ENCODE results near the gene CHN2. TPM values are rescaled to one million over a fixed set of nuclear protein-coding genes. Genes with fewer than 3 reads are reported as not detected.
"Not testable (repeated sequence)": the region's sequence is repeated elsewhere in the genome, so short reads cannot be mapped to it uniquely, and the experiment has no call there.

CHN2 gene
- total RNA-seq, 4 donors from 2014 or later, result 8.0 to 9.8 (median 8.9) TPM

GRCh38 chr7:29202651-29203069, 8.1 kb downstream of the CHN2 start:
- H3K36me3 ChIP-seq, result no peaks in the 10 kb centered on the region
- no peaks in the 10 kb centered on the region for H3K4me1 ChIP-seq
- no peak overlapping the region for H3K4me3 ChIP-seq
- DNase-seq (ENCODE audit: extremely low spot score), result no peak
- H3K9me3 ChIP-seq, result no peaks in the 10 kb centered on the region
- 80% methylated on average over 5 of the region's 5 CpGs for WGBS
- TF ChIP-seq POLR2AphosphoS5 (IDR thresholded peaks at IDR 0.05), result no peak
- peaks cover 0 to 5% (median 0%) of the 10 kb centered on the region in 4 donors for H3K27me3 ChIP-seq
- intact Hi-C loops (cut with DNase I), result no loop called here
- no peak overlapping the region for H3K27ac ChIP-seq (replicated peaks in 1 of 4)

- Histone ChIP-seq H3K9me3 (no peaks in the 10 kb centered on the region), H3K36me3 (no peaks in the 10 kb centered on the region), H3K27ac (replicated peaks in 1 of 4) (no peak overlapping the region), H3K4me1 (no peaks in the 10 kb centered on the region), H3K27me3 (no peaks in the 10 kb centered on the region), H3K4me3 (no peak overlapping the region)
- no peak for TF ChIP-seq POLR2A (IDR thresholded peaks at IDR 0.05; ENCODE audit: low read depth)
- TF ChIP-seq POLR2AphosphoS5 (IDR thresholded peaks at IDR 0.05), result no peak
- no peak for TF ChIP-seq CTCF (IDR thresholded peaks at IDR 0.05)
- TF ChIP-seq EP300 (IDR thresholded peaks at IDR 0.05), result no peak
- 87% methylated on average over 6 of the region's 6 CpGs for WGBS
- DNase-seq (ENCODE audit: extremely low spot score), result no peak
- intact Hi-C loops (cut with DNase I), result no loop called here
These were observed 10.1 kb downstream of the CHN2 start for GRCh38 chr7:29204491-29205272.

- intact Hi-C loops (cut with DNase I), result no loop called here
These were observed 12.7 kb downstream of the CHN2 start for GRCh38 chr7:29207162-29207801.

GRCh38 chr7:29208410-29209250, 14.1 kb downstream of the CHN2 start:
- 88% methylated on average over 12 of the region's 12 CpGs for WGBS
- no peak for DNase-seq (ENCODE audit: extremely low spot score)
- Histone ChIP-seq H3K27me3 (no peaks in the 10 kb centered on the region), H3K9me3 (no peaks in the 10 kb centered on the region), H3K4me3 (no peak overlapping the region), H3K36me3 (no peaks in the 10 kb centered on the region), H3K27ac (replicated peaks in 1 of 4) (no peak overlapping the region), H3K4me1 (no peaks in the 10 kb centered on the region)
- TF ChIP-seq POLR2A (IDR thresholded peaks at IDR 0.05; ENCODE audit: low read depth) (no peak), EP300 (IDR thresholded peaks at IDR 0.05) (no peak), POLR2AphosphoS5 (IDR thresholded peaks at IDR 0.05) (no peak), CTCF (IDR thresholded peaks at IDR 0.05) (no peak)
- intact Hi-C loops (cut with DNase I), result no loop called here

More at GRCh38 chr7:29207162-29207801, 12.7 kb downstream of the CHN2 start:
- no peak for DNase-seq (ENCODE audit: extremely low spot score)
- Histone ChIP-seq H3K27me3 (no peaks in the 10 kb centered on the region), H3K36me3 (no peaks in the 10 kb centered on the region), H3K4me1 (no peaks in the 10 kb centered on the region), H3K27ac (replicated peaks in 1 of 4) (no peak overlapping the region), H3K4me3 (no peak overlapping the region), H3K9me3 (no peaks in the 10 kb centered on the region)
- WGBS, result 55% methylated on average over 5 of the region's 5 CpGs
- TF ChIP-seq POLR2A (IDR thresholded peaks at IDR 0.05; ENCODE audit: low read depth) (no peak), POLR2AphosphoS5 (IDR thresholded peaks at IDR 0.05) (no peak), CTCF (IDR thresholded peaks at IDR 0.05) (no peak), EP300 (IDR thresholded peaks at IDR 0.05) (no peak)

GRCh38 chr7:29209745-29210144, 15.2 kb downstream of the CHN2 start:
- WGBS, result 90% methylated on average over 3 of the region's 3 CpGs
- Histone ChIP-seq H3K27ac (replicated peaks in 1 of 4) (no peak overlapping the region), H3K4me1 (peaks cover 0 to under 1% (median 0%) of the 10 kb centered on the region in 4 donors), H3K9me3 (no peaks in the 10 kb centered on the region), H3K36me3 (no peaks in the 10 kb centered on the region), H3K27me3 (no peaks in the 10 kb centered on the region), H3K4me3 (no peak overlapping the region)
- DNase-seq (ENCODE audit: extremely low spot score), result no peak
- TF ChIP-seq POLR2A (IDR thresholded peaks at IDR 0.05; ENCODE audit: low read depth), result no peak
- no peak for TF ChIP-seq CTCF (IDR thresholded peaks at IDR 0.05)
- TF ChIP-seq EP300 (IDR thresholded peaks at IDR 0.05), result no peak
- TF ChIP-seq POLR2AphosphoS5 (IDR thresholded peaks at IDR 0.05), result no peak
- intact Hi-C loops (cut with DNase I), result no loop called here

GRCh38 chr7:29212736-29213135, 18.2 kb downstream of the CHN2 start:
- 93% methylated on average over 2 of the region's 2 CpGs for WGBS
- H3K27me3 ChIP-seq, result not testable (repeated sequence)

More at GRCh38 chr7:29212736-29213135, 18.2 kb downstream of the CHN2 start:
- H3K4me1 ChIP-seq, result peaks cover 0 to 20% (median 0%) of the 10 kb centered on the region in 4 donors
- H3K4me3 ChIP-seq; H3K36me3 ChIP-seq; intact Hi-C loops (cut with DNase I); H3K9me3 ChIP-seq; DNase-seq (ENCODE audit: extremely low spot score); H3K27ac ChIP-seq (replicated peaks in 1 of 4): not testable (repeated sequence)
